ENCODE data around the gene STAP2. TPM values are rescaled to one million over a fixed set of nuclear protein-coding genes. Genes with fewer than 3 reads are reported as not detected.

Gene STAP2
- total RNA-seq, 1 donor from 2014 or later: 97.3 TPM

Other genes starting within 250 kb of the STAP2 start
- gene MAP2K2, start 214.7 kb downstream of the STAP2 start, total RNA-seq: 114 TPM
- not detected for gene CREB3L3, start 185.2 kb downstream of the STAP2 start, total RNA-seq
- 13.2 TPM for gene SIRT6, start 156.3 kb downstream of the STAP2 start, total RNA-seq
- gene ANKRD24, start 156.1 kb downstream of the STAP2 start, total RNA-seq: 0.08 TPM
- 0.44 TPM for gene EBI3, start 109.3 kb downstream of the STAP2 start, total RNA-seq
- 20.1 TPM for gene YJU2, start 91.7 kb downstream of the STAP2 start, total RNA-seq
- gene SHD, start 59.6 kb downstream of the STAP2 start, total RNA-seq: not detected
- gene TMIGD2, start 36.4 kb downstream of the STAP2 start, total RNA-seq: 0.20 TPM
- gene FSD1, start 34.2 kb downstream of the STAP2 start, total RNA-seq: 0.36 TPM
- 22.0 TPM for gene MPND, start 4.7 kb upstream of the STAP2 start, total RNA-seq
- gene SH3GL1, start 61.7 kb upstream of the STAP2 start, total RNA-seq: 114 TPM
- 17.3 TPM for gene CHAF1A, start 63.8 kb upstream of the STAP2 start, total RNA-seq
- gene UBXN6, start 119.0 kb upstream of the STAP2 start, total RNA-seq: 68.9 TPM
- 19.2 TPM for gene HDGFL2, start 133.5 kb upstream of the STAP2 start, total RNA-seq
- 0.96 TPM for gene PLIN4, start 179.7 kb upstream of the STAP2 start, total RNA-seq
- 2.4 TPM for gene PLIN5, start 196.4 kb upstream of the STAP2 start, total RNA-seq
- gene LRG1, start 201.2 kb upstream of the STAP2 start, total RNA-seq: 24.9 TPM
- 2.0 TPM for gene SEMA6B, start 220.9 kb upstream of the STAP2 start, total RNA-seq